Panc1 (cell line): Measurements from ENCODE around the gene GAGE12G.
"Not testable (repeated sequence)": the region's sequence is repeated elsewhere in the genome, so short reads cannot be mapped to it uniquely, and the experiment has no call there.

Experiments used
- TF ChIP-seq, protein P1 (sequence below): fragments of 450-650 bp; IDR thresholded peaks from 2 replicates; pipeline ENCODE4 v1.5.1; 2017; ENCODE audit warnings: mild to moderate bottlenecking
- TF ChIP-seq, protein P2 (sequence below), 2 experiments: IDR thresholded peaks; 2 replicates each; pipeline ENCODE4 v1.6.1; 2011 to 2012; ENCODE audit warnings: low read depth in 2 of 2, control low read depth in 1 of 2, low read length in 1 of 2, mild to moderate bottlenecking in 1 of 2, moderate library complexity in 1 of 2; ENCODE audit not compliant: insufficient read depth in 1 of 2

DNA sequence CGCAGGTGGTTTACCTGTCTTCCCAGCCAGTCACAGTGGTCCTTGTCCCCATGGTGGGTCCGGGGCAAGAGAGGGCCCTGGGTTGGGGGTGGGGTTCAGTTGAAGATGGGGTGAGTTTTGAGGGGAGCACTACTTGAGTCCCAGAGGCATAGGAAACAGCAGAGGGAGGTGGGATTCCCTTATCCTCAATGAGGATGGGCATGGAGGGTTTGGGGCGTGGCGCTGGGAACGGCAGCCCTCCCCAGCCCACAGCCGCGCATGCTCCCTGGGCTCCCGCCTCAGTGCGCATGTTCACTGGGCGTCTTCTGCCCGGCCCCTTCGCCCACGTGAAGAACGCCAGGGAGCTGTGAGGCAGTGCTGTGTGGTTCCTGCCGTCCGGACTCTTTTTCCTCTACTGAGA is 19.2 kb upstream of the GAGE12G start, which contains the start of gene GAGE12E:
- TF ChIP-seq, protein P1, sequence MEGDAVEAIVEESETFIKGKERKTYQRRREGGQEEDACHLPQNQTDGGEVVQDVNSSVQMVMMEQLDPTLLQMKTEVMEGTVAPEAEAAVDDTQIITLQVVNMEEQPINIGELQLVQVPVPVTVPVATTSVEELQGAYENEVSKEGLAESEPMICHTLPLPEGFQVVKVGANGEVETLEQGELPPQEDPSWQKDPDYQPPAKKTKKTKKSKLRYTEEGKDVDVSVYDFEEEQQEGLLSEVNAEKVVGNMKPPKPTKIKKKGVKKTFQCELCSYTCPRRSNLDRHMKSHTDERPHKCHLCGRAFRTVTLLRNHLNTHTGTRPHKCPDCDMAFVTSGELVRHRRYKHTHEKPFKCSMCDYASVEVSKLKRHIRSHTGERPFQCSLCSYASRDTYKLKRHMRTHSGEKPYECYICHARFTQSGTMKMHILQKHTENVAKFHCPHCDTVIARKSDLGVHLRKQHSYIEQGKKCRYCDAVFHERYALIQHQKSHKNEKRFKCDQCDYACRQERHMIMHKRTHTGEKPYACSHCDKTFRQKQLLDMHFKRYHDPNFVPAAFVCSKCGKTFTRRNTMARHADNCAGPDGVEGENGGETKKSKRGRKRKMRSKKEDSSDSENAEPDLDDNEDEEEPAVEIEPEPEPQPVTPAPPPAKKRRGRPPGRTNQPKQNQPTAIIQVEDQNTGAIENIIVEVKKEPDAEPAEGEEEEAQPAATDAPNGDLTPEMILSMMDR = not testable (repeated sequence)
- TF ChIP-seq, protein P2, sequence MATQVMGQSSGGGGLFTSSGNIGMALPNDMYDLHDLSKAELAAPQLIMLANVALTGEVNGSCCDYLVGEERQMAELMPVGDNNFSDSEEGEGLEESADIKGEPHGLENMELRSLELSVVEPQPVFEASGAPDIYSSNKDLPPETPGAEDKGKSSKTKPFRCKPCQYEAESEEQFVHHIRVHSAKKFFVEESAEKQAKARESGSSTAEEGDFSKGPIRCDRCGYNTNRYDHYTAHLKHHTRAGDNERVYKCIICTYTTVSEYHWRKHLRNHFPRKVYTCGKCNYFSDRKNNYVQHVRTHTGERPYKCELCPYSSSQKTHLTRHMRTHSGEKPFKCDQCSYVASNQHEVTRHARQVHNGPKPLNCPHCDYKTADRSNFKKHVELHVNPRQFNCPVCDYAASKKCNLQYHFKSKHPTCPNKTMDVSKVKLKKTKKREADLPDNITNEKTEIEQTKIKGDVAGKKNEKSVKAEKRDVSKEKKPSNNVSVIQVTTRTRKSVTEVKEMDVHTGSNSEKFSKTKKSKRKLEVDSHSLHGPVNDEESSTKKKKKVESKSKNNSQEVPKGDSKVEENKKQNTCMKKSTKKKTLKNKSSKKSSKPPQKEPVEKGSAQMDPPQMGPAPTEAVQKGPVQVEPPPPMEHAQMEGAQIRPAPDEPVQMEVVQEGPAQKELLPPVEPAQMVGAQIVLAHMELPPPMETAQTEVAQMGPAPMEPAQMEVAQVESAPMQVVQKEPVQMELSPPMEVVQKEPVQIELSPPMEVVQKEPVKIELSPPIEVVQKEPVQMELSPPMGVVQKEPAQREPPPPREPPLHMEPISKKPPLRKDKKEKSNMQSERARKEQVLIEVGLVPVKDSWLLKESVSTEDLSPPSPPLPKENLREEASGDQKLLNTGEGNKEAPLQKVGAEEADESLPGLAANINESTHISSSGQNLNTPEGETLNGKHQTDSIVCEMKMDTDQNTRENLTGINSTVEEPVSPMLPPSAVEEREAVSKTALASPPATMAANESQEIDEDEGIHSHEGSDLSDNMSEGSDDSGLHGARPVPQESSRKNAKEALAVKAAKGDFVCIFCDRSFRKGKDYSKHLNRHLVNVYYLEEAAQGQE (IDR thresholded peaks at IDR 0.05; ENCODE audit: insufficient read depth in 1 of 2, low read depth in 2 of 2, low read length in 1 of 2) = not testable (repeated sequence)
